Activated CD4-positive, alpha-beta T cell treated with anti-CD3 and anti-CD28 coated beads for 24 hours (primary cell): ENCODE data around the gene CAND2.
"Not testable (repeated sequence)": the region's sequence is repeated elsewhere in the genome, so short reads cannot be mapped to it uniquely, and the experiment has no call there.

ENCODE experiments used
- DNase-seq, 2 donors: peaks; one replicate each; pipeline ENCODE4 v3.0.0-alpha.2; 2020; ENCODE audit warnings: low read depth in 2 of 2

The CAND2 gene

DNA sequence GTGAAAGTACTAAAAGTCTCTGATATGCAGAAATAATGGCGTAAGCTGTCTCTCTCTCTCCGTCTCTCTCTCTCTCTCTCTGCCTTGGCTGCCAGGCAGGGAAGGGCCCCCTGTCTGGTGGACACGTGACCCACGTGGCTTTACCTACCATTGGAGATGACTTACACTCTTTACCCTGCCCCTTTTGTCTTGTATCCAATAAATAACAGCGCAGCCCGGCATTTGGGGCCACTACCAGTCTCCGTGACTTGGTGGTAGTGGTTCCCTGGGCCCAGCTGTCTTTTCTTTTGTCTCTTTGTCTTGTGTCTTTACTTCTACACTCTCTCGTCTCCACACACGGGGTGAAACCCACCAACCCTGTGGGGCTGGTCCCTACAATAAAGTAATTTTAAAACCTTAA, 25.2 kb upstream of the CAND2 start:
- DNase-seq = no peak

- DNase-seq = no peak
Measured at GRCh38 chr3:12772462-12772861, 24.0 kb upstream of the CAND2 start.

GRCh38 chr3:12773030-12773709, 23.3 kb upstream of the CAND2 start:
- no peak for DNase-seq

- no peak for DNase-seq
Measured at GRCh38 chr3:12773710-12774086, 22.8 kb upstream of the CAND2 start.

GRCh38 chr3:12774619-12775018, 21.9 kb upstream of the CAND2 start:
- no peak for DNase-seq

GRCh38 chr3:12775226-12775625, 21.3 kb upstream of the CAND2 start:
- DNase-seq = no peak

DNA sequence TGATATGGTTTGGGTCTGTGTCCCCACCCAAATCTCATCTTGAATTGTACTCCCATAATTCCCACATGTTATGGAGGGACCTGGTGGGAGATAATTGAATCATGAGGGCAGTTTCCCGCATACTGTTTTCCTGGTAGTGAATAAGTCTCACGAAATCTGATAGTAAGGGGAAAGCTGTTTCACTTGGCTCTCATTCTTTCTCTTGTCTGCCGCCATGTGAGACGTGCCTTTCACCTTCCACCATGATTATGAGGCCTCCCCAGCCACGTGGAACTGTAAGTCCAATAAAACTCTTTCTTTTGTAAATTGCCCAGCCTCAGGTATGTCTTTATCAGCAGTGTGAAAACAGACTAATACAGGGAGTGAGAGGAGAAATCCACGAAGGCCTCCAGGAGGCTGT, 20.5 kb upstream of the CAND2 start:
- not testable (repeated sequence) for DNase-seq

DNA sequence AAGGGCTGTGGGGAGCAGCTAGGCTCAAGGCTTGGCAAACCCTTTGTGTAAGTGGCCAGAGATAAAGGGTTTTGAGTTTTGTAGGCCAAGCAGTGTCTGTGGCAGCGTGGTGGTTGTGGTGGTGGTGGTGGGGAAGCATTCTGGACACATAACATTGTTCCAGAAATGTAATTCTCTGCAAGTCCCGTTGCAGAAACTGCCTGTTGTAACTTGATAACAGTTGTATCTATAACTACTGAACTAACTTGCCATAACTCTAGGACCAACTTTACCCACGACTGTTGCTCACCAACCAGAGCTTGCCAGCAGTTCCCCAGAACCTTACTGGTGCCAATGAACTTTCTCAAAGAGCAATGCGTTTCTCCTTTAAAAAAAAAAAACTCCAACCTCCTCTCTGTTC, 19.3 kb upstream of the CAND2 start:
- DNase-seq = no peak

GRCh38 chr3:12780751-12781150, 15.7 kb upstream of the CAND2 start:
- DNase-seq = no peak

- DNase-seq = no peak
Measured at GRCh38 chr3:12782172-12782815, 14.2 kb upstream of the CAND2 start.

- DNase-seq = no peak
Measured at GRCh38 chr3:12785096-12785495, 11.4 kb upstream of the CAND2 start.

GRCh38 chr3:12787346-12787745, 9.1 kb upstream of the CAND2 start:
- DNase-seq = peak; percentile 47 to 54

DNA sequence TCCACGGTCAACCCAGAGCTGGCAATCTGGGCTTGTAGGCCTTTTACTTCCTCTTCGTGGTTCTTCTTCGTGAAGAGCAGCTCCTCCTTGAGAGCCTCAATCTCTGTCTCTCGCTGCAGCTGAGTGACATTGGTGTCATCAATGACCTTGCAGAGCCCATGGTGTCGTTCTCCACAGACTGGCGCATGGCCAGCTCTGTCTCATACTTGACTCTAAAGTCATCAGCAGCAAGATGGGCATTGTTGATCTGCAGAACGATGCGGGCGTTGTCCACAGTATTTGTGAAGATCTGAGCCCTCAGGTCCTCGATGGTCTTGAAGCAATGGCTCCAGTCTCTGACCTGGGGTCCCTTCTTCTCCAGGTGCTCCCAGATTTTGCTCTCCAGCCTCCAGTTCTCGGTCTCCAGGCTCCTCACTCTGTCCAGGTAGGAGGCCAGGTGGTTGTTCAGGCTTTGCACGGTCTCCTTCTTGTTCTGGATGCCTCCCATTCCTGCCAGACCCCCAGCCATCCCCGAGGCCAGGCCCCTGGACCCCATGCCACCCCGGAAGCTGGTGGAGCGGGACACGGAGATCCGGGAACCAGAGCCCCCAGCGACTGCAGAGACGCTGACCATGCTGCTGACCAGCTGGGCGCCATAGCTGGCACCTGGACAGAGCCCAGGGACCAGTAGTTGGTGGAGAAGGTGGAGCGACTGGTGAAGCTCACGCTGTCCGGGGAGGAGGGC, 8.4 kb upstream of the CAND2 start:
- DNase-seq = not testable (repeated sequence)

DNA sequence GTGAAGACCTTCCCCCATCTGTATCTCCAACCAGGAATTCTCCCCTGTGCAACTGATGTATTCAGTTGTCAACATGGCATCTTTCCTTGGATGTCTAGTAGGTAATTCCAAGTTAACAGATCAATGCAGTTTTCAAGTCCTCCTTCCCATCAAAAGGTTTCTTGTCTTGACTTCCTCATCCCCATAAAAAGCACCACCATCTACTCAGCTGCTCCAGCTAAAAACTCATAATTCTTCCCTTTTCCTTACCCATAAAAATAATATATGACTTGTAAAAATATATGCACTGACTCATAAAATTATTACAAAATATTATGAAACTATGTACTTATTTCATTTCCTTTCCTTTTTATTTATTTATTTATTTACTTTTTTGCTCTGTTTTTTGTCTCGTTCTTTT, 5.0 kb upstream of the CAND2 start:
- no peak for DNase-seq

DNA sequence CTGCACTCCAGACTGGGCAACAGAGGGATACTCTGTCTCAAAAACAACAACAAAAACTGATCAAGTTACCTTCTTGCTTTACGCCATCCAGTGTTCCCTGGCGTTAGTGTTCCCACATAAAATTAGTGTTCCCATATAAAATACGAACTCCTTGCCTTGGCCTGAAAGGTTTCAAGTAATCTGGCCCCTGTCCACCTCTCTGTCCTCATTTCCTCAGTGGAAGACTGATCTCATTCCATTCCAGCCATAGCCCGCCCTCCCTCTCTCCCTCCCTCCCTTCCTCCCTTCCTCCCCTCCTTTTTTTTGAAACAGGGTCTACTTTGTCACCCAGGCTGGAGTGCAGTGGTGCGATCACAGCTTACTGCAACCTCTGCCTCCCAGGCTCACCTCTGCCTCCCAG, 2.8 kb upstream of the CAND2 start:
- no peak for DNase-seq

DNA sequence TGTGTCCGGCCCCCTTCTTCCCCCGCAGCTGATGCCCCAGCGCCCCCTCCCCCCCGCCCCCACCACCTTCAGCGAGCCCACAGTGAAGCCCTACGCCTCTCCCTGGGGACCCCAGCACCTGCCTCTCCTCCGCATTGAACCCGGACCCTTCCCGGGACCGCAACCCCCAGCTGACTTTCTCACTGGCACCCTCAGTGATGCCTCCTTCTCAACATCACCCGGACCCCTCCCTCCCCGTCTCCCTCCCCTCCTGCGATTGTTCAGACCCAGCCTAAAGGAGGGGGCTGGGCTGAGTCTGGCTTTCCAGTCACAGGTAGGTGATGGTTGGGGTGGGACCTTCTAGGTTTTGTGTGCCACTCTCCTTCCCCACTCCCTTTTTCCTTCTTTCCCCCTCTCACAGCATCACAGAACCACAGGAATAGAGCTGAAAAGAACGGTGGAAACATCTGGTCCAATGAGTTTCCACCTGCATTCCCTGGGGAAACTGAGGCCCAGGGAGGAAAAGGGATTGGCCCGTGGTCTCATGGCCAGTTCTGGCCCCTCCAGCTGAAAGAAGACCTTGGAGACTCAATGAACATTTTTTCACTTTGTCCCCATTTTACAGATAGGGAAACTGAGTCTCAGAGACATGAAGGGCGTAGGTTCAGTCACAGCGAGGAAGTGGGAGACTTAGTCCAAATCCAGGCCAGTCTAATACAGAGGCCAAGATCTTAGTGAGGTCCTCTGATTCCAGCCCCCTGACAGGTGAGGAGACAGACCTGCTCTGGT, 828 bp downstream of the CAND2 start:
- no peak for DNase-seq

- no peak for DNase-seq
Measured at GRCh38 chr3:12797892-12798558, 1.5 kb downstream of the CAND2 start.

- DNase-seq = no peak
Measured at GRCh38 chr3:12798559-12799179, 2.2 kb downstream of the CAND2 start.

DNA sequence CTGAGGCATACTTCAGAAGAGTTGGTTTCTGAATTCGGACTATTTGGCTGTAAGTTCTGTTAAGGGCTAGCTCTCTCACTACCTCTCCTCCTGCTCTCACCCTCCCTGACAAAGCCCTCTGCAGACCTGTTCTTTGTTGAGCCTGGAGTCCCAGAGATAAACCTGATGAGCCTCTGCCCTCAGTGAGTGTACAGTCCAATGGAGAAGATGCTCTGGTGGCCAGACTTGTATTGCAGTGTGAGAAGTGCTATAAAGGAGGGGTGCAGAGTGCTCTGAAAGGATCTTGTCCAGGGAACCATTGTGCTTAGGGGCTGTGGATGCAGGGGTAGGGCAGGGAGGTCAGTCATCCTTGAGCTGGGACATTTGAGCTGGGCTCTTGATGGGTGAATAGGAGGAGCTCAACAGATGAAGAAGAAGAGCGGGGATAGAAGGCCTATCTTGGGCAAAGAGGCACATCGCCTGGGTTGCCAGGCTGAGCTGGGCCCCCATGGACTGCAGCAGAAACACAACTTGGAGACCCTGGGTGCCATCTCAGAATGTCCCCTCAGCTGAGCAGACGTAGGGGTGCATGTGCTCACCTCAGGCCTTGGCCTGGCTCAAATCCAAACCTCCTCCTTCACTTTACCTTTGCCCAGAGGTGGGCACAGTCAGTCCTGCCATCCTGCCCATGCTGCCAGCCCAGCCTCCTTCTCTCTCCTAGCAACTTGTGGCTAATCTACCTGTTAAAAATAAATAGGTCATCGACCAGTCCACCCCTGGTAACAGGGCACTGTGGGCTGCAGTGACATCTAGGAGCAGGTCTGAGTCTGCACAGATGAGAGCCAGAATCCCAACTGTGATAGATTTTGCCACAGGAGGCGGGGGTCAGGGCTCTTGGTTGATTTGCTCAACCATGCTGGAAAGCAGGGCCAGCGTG, 3.3 kb downstream of the CAND2 start:
- DNase-seq = no peak

- DNase-seq = no peak
Measured at GRCh38 chr3:12803371-12803770, 6.9 kb downstream of the CAND2 start.
